NCI-H2196 (cell line): Measurements from ENCODE around the gene COPS3.
A peak's percentile ranks its signal among the peaks of the same experiment; 100 is the strongest.

ENCODE experiments used
- DNase-seq: peaks from one replicate; lab custom pipeline; 2025; ENCODE audit not compliant: unreplicated experiment; lab: John Stamatoyannopoulos, UW

The COPS3 gene

GRCh38 chr17:17221329-17221728 lies 59.7 kb downstream of the COPS3 start:
- DNase-seq, result no peak

DNA sequence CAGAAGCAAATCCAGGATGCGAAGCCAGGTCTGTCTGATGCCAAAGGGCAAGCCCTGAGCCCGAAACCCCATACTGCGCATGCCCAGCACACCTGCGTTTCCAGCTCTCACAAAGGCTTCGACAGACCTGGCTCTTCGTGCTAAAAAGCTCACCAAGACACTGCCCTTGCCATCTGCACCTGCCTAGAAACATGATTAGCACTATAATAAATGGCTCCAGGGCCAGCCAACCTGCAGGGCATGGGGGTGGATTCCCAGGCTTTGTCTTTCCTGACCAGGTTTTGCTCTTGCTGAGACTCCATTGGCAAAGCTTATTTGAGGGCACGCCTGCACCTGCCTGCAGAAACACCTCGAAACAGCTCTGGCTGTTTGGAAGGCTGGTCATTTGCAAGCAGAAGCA lies 60.5 kb downstream of the COPS3 start:
- peak; percentile 62 for DNase-seq

DNA sequence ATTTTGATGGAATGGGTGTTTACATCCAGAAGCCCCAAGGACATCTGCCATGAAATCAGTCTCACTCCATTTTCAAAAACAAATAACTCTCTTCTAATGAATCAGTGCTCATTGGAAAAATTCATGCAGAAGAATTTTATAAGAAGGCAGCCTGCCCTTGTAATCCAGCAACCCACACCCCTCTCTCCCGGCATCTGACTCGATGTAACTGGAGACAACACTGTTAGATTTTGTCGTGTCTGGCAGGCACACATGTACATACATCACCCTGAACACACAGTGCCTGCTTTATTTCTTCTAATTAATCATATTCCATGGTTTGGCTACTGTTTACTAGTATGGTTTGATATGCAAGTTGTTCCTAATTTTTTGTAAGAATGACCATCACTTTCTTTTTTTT lies 63.1 kb downstream of the COPS3 start:
- DNase-seq, result no peak

- no peak for DNase-seq
Measured at GRCh38 chr17:17216776-17217175, 64.3 kb downstream of the COPS3 start.

DNA sequence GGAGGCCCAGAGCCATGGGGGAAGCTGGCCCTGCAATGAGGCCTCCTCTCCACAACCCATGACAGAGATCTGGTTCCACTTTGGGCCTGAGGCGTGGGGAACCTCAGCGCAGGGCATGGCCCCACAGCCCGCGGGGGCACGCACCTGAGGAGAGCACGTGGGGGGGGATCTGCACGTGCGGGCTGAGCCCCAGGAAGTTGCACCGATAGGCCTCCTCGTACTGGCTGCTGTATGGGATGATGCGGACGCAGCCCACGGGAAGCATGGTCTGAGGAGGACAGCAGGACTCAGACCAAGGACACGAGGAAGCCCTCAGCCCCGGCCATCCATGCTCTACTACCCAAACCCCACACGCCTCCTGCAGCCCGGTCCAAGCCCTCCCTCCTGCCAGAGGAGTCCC lies 64.8 kb downstream of the COPS3 start:
- DNase-seq, result no peak

GRCh38 chr17:17215575-17215974 lies 65.5 kb downstream of the COPS3 start:
- no peak for DNase-seq

DNA sequence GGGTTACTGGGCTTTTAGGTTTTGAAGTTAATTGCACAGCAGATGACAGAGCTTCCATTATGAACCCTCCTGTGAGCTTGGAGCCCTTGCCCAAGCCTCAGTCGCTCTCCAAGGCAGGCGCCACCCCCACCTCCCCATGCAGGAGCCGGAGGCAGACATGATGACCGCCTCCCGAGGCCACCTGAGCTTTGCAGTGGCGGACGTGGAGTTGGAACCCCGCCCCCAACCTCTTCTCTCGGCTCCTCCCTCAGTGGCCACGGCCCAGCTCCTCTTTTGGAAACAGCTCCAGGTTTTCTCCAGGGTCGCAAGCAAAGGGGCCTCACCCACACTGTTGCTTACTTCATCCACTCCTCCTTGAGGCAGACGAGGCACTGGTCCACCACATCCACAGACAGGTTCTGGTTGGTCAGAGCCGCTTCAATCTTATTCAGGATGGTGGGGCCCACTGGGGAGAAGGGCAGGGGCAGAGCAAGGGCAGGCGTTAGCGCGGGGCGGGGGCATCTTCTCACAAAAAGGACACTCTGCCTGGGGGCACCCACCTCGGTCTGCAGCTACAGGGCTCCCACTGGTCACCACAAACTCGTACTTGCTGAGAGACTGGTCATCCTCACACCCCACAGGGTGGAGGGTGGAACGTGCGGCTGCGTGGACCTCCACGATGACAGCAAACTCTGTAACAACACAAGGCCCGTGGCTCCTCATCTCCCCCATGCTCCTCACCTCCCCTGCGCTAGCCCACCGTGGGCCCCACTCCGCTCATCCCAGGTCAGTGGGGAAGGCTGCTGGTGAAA lies 66.2 kb downstream of the COPS3 start:
- DNase-seq, result no peak

- no peak for DNase-seq
Measured at GRCh38 chr17:17213775-17214174, 67.3 kb downstream of the COPS3 start.

DNA sequence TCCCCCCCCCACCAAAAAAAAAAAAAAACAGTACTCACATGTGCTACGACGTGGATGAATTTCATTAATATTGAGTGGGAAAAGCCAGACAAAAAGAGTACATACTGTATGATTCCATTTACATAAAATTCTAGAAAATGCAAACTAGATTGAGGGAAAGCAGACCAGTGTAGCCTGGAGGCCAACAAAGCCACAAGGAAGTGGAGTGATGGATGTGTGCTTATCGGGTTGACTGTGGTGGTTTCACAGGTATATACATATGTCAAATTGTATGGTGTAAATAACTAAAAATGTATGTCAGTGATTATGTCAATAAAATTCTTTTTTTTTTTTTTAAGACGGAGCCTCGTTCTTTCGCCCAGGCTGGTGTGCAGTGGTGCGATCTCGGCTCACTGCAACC lies 73.0 kb downstream of the COPS3 start:
- DNase-seq, result no peak

GRCh38 chr17:17206913-17207335 lies 74.1 kb downstream of the COPS3 start:
- no peak for DNase-seq

- DNase-seq, result peak; percentile 63
Measured at GRCh38 chr17:17206124-17206912, 74.7 kb downstream of the COPS3 start, which contains the start of gene PLD6. PLD6 (minus strand) TSS chr17:17206333; CDS start chr17:17206286, 47 bp downstream.

DNA sequence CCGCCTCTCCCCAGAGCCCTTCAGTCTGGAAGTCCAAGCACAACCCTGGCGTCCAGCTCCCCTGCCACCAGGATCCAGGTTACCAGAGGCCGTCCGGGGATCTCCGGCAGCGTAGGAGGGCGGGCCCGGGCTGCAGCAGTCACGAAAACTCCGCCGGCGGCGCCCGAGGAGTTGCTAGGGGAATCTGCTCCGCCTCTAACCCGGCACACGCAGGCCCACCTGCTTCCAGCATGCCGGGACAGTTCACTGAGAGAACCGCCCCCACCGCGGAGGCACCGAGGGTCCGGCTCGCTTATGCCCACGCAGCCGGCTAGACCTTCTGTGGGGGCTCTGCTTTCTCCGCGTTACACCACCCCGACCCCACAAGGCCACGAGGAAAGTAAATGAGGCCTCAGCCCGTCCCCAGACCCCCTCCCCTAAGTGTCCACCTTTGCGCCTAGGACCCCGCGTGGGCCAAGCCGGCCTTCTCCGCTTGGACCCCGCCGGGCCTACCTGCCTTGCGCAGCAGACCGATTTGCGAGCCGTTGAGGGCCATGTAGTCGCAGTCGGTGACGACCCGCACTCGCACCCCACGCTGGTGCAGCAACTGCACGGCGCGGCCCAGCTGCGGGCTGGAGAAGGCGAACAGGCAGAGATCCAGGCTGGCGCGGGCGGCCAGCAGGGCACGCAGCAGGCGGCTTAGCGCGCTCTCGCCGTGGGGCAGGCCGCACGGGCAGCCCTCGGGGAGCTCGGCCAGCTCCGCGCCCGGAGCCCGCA lies 75.5 kb downstream of the COPS3 start:
- DNase-seq, result no peak

GRCh38 chr17:17204635-17205231 lies 76.3 kb downstream of the COPS3 start:
- DNase-seq, result no peak

GRCh38 chr17:17204041-17204591 lies 76.9 kb downstream of the COPS3 start:
- DNase-seq, result no peak

GRCh38 chr17:17203173-17203730 lies 77.8 kb downstream of the COPS3 start:
- DNase-seq, result no peak

GRCh38 chr17:17201907-17202306 lies 79.1 kb downstream of the COPS3 start:
- DNase-seq, result no peak

GRCh38 chr17:17201271-17201670 lies 79.8 kb downstream of the COPS3 start:
- DNase-seq, result no peak

GRCh38 chr17:17200831-17201230 lies 80.2 kb downstream of the COPS3 start:
- no peak for DNase-seq

DNA sequence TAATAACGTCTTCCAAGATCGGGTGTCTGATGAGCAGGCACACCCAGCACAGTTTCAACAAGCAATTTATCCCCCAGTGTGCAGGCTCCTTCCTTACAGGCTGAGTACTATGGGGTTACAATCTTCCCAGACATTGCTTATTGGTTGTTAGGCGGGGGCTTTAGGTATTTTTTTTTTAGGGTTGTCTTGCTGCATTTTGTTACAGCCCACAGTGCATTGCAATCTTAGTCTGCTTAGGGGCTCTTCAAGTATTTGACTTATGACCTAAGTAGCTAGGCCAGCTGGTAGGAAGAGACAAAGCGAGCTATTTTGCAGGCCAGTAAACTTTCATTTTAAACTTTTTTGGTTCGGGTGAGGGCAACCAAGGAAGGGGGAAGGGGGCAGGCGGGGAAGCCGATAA lies 80.7 kb downstream of the COPS3 start:
- DNase-seq, result no peak

DNA sequence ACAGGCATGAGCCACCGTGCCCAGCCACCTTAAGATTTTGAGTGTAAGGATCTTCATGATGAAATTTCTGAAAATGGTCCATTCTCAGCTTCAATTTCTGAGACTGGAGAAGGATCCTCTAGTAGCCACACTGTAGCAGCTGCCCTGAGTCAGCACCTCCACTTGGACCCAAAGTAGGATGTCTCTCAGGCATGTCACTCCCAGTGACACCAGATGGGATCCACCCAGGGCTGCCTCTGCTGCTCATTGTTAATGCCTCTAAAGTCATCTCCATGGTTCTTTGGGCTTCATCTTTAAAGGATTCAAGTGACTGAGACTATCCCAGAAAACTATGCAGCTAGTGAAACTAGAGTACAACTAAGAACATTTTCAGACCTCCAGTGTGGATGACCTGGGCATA lies 82.8 kb downstream of the COPS3 start:
- DNase-seq, result no peak

DNA sequence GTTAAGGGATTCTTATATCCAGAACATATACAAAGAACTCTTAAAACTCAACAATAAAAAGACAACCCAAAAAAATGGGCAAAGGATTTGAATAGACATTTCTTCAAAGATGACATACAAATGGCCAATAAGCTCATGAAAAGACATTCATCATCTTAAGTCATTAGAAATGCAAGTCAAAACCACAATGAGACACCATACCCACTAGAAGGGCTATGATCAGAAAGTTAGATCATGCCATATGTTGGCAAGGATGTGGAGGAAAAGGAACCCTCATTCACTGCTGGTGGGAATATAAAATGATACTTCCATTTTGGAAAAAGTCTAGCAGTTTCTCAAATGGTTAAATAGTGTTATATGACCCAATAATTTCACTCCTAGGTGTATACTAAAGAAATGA lies 84.3 kb downstream of the COPS3 start:
- DNase-seq, result no peak
